HepG2 (cell line): ENCODE results near the gene CTF1. TPM values are rescaled to one million over a fixed set of nuclear protein-coding genes. Genes with fewer than 3 reads are reported as not detected.
A peak's percentile ranks its signal among the peaks of the same experiment; 100 is the strongest.

Experiments used
- AHR ChIP-seq: IDR thresholded peaks from 2 replicates; pipeline ENCODE4 v1.6.1; 2018; ENCODE audit warnings: missing genetic modification reagents, missing compliant biosample characterization
- CENPT ChIP-seq: sonication (generic); formaldehyde crosslinking; IDR thresholded peaks from 2 replicates; pipeline ENCODE4 v1.8.0; 2022; ENCODE audit warnings: low read depth, mild to moderate bottlenecking, moderate library complexity, missing genetic modification reagents
- CSRNP1 ChIP-seq: sonication (generic); formaldehyde crosslinking; IDR thresholded peaks from 2 replicates; pipeline ENCODE4 v1.8.1; 2023; ENCODE audit warnings: mild to moderate bottlenecking, missing genetic modification reagents
- FOXK1 ChIP-seq: sonication (generic); formaldehyde crosslinking; IDR thresholded peaks from 2 replicates; pipeline ENCODE4 v1.4.0; 2020; ENCODE audit warnings: low read depth, missing genetic modification reagents, borderline replicate concordance
- HIVEP1 ChIP-seq: sonication (generic); formaldehyde crosslinking; IDR thresholded peaks from 2 replicates; pipeline ENCODE4 v1.4.0; 2020; ENCODE audit warnings: mild to moderate bottlenecking, missing genetic modification reagents
- HNF1B ChIP-seq: sonication (generic); formaldehyde crosslinking; IDR thresholded peaks from 2 replicates; pipeline ENCODE4 v1.5.1; 2020; ENCODE audit warnings: mild to moderate bottlenecking, moderate library complexity, missing genetic modification reagents
- KLF16 ChIP-seq, 2 experiments: sonication (generic) in 1 of 2; formaldehyde crosslinking in 1 of 2; IDR thresholded peaks; 2 replicates each; pipeline versions ENCODE4 v1.6.1 to v1.8.0; 2016 to 2023; ENCODE audit warnings: missing genetic modification reagents in 2 of 2, missing compliant biosample characterization in 1 of 2
- NFATC3 ChIP-seq: sonication (generic); formaldehyde crosslinking; IDR thresholded peaks from 2 replicates; pipeline ENCODE4 v1.5.1; 2020; ENCODE audit warnings: mild to moderate bottlenecking, missing genetic modification reagents
- NR1H2 ChIP-seq: sonication (generic); formaldehyde crosslinking; IDR thresholded peaks from 2 replicates; pipeline ENCODE4 v1.8.1; 2022; ENCODE audit warnings: low read depth, missing genetic modification reagents, borderline replicate concordance
- TEF ChIP-seq: sonication (generic); formaldehyde crosslinking; IDR thresholded peaks from 2 replicates; pipeline ENCODE4 v1.5.0; 2020; ENCODE audit warnings: missing genetic modification reagents
- THYN1 ChIP-seq: sonication (generic); formaldehyde crosslinking; IDR thresholded peaks from 2 replicates; pipeline ENCODE4 v1.8.1; 2023; ENCODE audit warnings: low read depth, mild to moderate bottlenecking, moderate library complexity, missing genetic modification reagents, borderline replicate concordance
- TP53 ChIP-seq: sonication (generic); formaldehyde crosslinking; conservative IDR thresholded peaks from 2 replicates; pipeline ENCODE4 v1.4.0; 2020; ENCODE audit warnings: missing genetic modification reagents
- TRAFD1 ChIP-seq: sonication (generic); formaldehyde crosslinking; IDR thresholded peaks from 2 replicates; pipeline ENCODE4 v1.5.1; 2020; ENCODE audit warnings: missing genetic modification reagents, mild to moderate bottlenecking, borderline replicate concordance
- ZBTB8A ChIP-seq: sonication (generic); formaldehyde crosslinking; IDR thresholded peaks from 2 replicates; pipeline ENCODE4 v1.4.0; 2020; ENCODE audit warnings: mild to moderate bottlenecking, low read depth, missing genetic modification reagents, borderline replicate concordance
- ZKSCAN8 ChIP-seq: IDR thresholded peaks from 2 replicates; pipeline ENCODE4 v1.6.1; 2016; ENCODE audit warnings: borderline replicate concordance, missing genetic modification reagents, missing compliant biosample characterization
- ZNF34 ChIP-seq: sonication (generic); formaldehyde crosslinking; IDR thresholded peaks from 2 replicates; pipeline ENCODE4 v1.4.0; 2020; ENCODE audit warnings: mild to moderate bottlenecking, missing genetic modification reagents, borderline replicate concordance
- ZNF512 ChIP-seq: sonication (generic); formaldehyde crosslinking; IDR thresholded peaks from 2 replicates; pipeline ENCODE4 v1.4.0; 2020; ENCODE audit warnings: mild to moderate bottlenecking, missing genetic modification reagents
- ZNF576 ChIP-seq: sonication (generic); formaldehyde crosslinking; IDR thresholded peaks from 2 replicates; pipeline ENCODE4 v1.4.0; 2020; ENCODE audit warnings: mild to moderate bottlenecking, missing genetic modification reagents
- ZNF589 ChIP-seq: sonication (generic); formaldehyde crosslinking; conservative IDR thresholded peaks from 2 replicates; pipeline ENCODE4 v1.8.0; 2022; ENCODE audit warnings: mild to moderate bottlenecking, moderate library complexity, missing genetic modification reagents
- ZNF768 ChIP-seq: sonication (generic); formaldehyde crosslinking; IDR thresholded peaks from 2 replicates; pipeline ENCODE4 v1.4.0; 2020; ENCODE audit warnings: missing genetic modification reagents
- ZNF780A ChIP-seq: sonication (generic); formaldehyde crosslinking; IDR thresholded peaks from 2 replicates; pipeline ENCODE4 v1.8.0; 2022; ENCODE audit warnings: mild to moderate bottlenecking, missing genetic modification reagents, moderate library complexity
- ZSCAN22 ChIP-seq: sonication (generic); formaldehyde crosslinking; IDR thresholded peaks from 2 replicates; pipeline ENCODE4 v1.4.0; 2020; ENCODE audit warnings: mild to moderate bottlenecking, missing genetic modification reagents
- polyA plus RNA-seq, 8 experiments: library from polyadenylated mRNA; depleted of rRNA in 3 of 8; stranded (reverse) in 7 of 8; unstranded in 1 of 8; fragments of >200 nt; fragmentation: Illumina TruSeq in 4 of 8; extraction: Trizol in 4 of 8; gene quantifications; 2 replicates each; pipeline versions ENCODE4 v1.2.1 to v1.2.3, GENCODE V29; 2011 to 2016; ENCODE audit warnings: low read depth in 4 of 8, missing spikeins in 1 of 8, mixed read lengths in 1 of 8; ENCODE audit not compliant: insufficient read depth in 1 of 8
- total RNA-seq, 5 experiments: library from RNA; depleted of rRNA; stranded (reverse); fragments of >200 nt; fragmentation: Illumina TruSeq; extraction: Trizol; gene quantifications; 2 replicates each; pipeline ENCODE4 v1.2.3, GENCODE V29; 2016; ENCODE audit warnings: low read depth in 1 of 5

CTF1 gene
- total and polyA plus RNA-seq, 2 of the 13 experiments (the other 11 are each of a cell fraction or from before 2014, with no cell fraction given), result 0.13 to 1.8 TPM

- TF ChIP-seq KLF16 (CRISPR knock-in tag; IDR thresholded peaks at IDR 0.05), result no peak; a peak in 2 of 4 replicates
- peak; percentile 87 for TF ChIP-seq AHR
- no peak for TF ChIP-seq ZNF780A (CRISPR knock-in tag)
- 0 out of 2 replicates have a peak, but pooled peaks have one; percentile 25 for TF ChIP-seq HIVEP1 (CRISPR knock-in tag)
- no peak for TF ChIP-seq TEF (CRISPR knock-in tag)
- TF ChIP-seq ZKSCAN8 (CRISPR knock-in tag), result peak; percentile 26; the same call in 1 of the 2 replicates
- TF ChIP-seq ZNF768 (CRISPR knock-in tag), result no peak
- no peak for TF ChIP-seq NR1H2
- TF ChIP-seq ZNF589 (CRISPR knock-in tag), result no peak
- TF ChIP-seq CSRNP1 (CRISPR knock-in tag), result peak; percentile 89
- no peak for TF ChIP-seq CENPT (CRISPR knock-in tag)
- no peak for TF ChIP-seq ZNF34 (CRISPR knock-in tag)
- TF ChIP-seq ZNF576 (CRISPR knock-in tag), result no peak
- peak; percentile 16; the same call in 1 of the 2 replicates for TF ChIP-seq THYN1 (CRISPR knock-in tag)
- no peak for TF ChIP-seq ZNF512 (CRISPR knock-in tag)
- TF ChIP-seq TRAFD1 (CRISPR knock-in tag), result no peak
- no peak for TF ChIP-seq ZSCAN22 (CRISPR knock-in tag)
- TF ChIP-seq TP53 (CRISPR knock-in tag), result 0 out of 2 replicates have a peak, but pooled peaks have one; percentile 38
- no peak for TF ChIP-seq NFATC3 (CRISPR knock-in tag)
- TF ChIP-seq HNF1B (CRISPR knock-in tag), result peak; percentile 49; the same call in 1 of the 2 replicates
- peak; percentile 47; the same call in 1 of the 2 replicates for TF ChIP-seq FOXK1 (CRISPR knock-in tag)
- TF ChIP-seq ZBTB8A (CRISPR knock-in tag), result no peak
These were observed 26.6 kb downstream of the CTF1 start (continued) for GRCh38 chr16:30922960-30923535.
